H9 (cell line): ENCODE data around the gene NPHP1. TPM values are rescaled to one million over a fixed set of nuclear protein-coding genes. Genes with fewer than 3 reads are reported as not detected.
A peak's percentile ranks its signal among the peaks of the same experiment; 100 is the strongest.
"Not testable (repeated sequence)": the region's sequence is repeated elsewhere in the genome, so short reads cannot be mapped to it uniquely, and the experiment has no call there.

Experiments used
- DNase-seq: peaks from one replicate; pipeline ENCODE4 v3.0.0-alpha.2; 2017
- H2AFZ ChIP-seq: one replicate; pipeline ENCODE4 v1.6.1; 2013; ENCODE audit warnings: mild to moderate bottlenecking, low read length, control low read depth, moderate library complexity
- H2AK5ac ChIP-seq: 2 replicates; pipeline ENCODE4 v1.6.1; 2013; ENCODE audit warnings: low read length, control low read depth, mixed read lengths; ENCODE audit not compliant: insufficient read length
- H2BK120ac ChIP-seq: one replicate; pipeline ENCODE4 v1.6.1; 2013; ENCODE audit warnings: low read depth, mild to moderate bottlenecking, low read length, control low read depth, inconsistent platforms; ENCODE audit not compliant: poor library complexity, severe bottlenecking
- H2BK12ac ChIP-seq: 2 replicates; pipeline ENCODE4 v1.6.1; 2013; ENCODE audit warnings: low read length, control low read depth, mixed read lengths, low read depth; ENCODE audit not compliant: insufficient read length
- H2BK15ac ChIP-seq: 2 replicates; pipeline ENCODE4 v1.6.1; 2013; ENCODE audit warnings: low read depth, low read length, control low read depth
- H2BK20ac ChIP-seq: one replicate; pipeline ENCODE4 v1.6.1; 2013; ENCODE audit warnings: low read depth, mild to moderate bottlenecking, low read length, control low read depth, inconsistent platforms; ENCODE audit not compliant: poor library complexity, severe bottlenecking
- H2BK5ac ChIP-seq: 2 replicates; pipeline ENCODE4 v1.6.1; 2013; ENCODE audit warnings: low read length, control low read depth, mixed read lengths; ENCODE audit not compliant: insufficient read length
- H3K14ac ChIP-seq: 2 replicates; pipeline ENCODE4 v1.6.1; 2013; ENCODE audit warnings: low read length, control low read depth; ENCODE audit not compliant: insufficient read depth
- H3K18ac ChIP-seq: 2 replicates; pipeline ENCODE4 v1.6.1; 2013; ENCODE audit warnings: low read depth, mild to moderate bottlenecking, mixed read lengths, low read length, control low read depth; ENCODE audit not compliant: insufficient read length
- H3K23ac ChIP-seq: 2 replicates; pipeline ENCODE4 v1.6.1; 2013; ENCODE audit warnings: low read length, control low read depth, mixed read lengths, low read depth; ENCODE audit not compliant: insufficient read length
- H3K23me2 ChIP-seq: 2 replicates; pipeline ENCODE4 v1.6.1; 2013; ENCODE audit warnings: low read depth, mild to moderate bottlenecking, mixed read lengths, low read length, control low read depth; ENCODE audit not compliant: insufficient read length, poor library complexity, severe bottlenecking
- H3K27ac ChIP-seq: 2 replicates; pipeline ENCODE4 v1.5.1; 2013; ENCODE audit warnings: low read length, control low read depth, mixed read lengths, low read depth; ENCODE audit not compliant: insufficient read length
- H3K27me3 ChIP-seq: 2 replicates; pipeline ENCODE4 v1.6.1; 2013; ENCODE audit warnings: low read length, control low read depth, inconsistent platforms; ENCODE audit not compliant: insufficient read depth
- H3K4ac ChIP-seq: 2 replicates; pipeline ENCODE4 v1.6.1; 2013; ENCODE audit warnings: low read depth, mild to moderate bottlenecking, control low read depth, inconsistent platforms, low read length, moderate library complexity
- H3K4me1 ChIP-seq: 2 replicates; pipeline ENCODE4 v1.6.1; 2013; ENCODE audit warnings: low read length, control low read depth, inconsistent platforms; ENCODE audit not compliant: insufficient read depth
- H3K4me2 ChIP-seq: 2 replicates; pipeline ENCODE4 v1.6.1; 2013; ENCODE audit warnings: low read length, control low read depth, mixed read lengths; ENCODE audit not compliant: insufficient read length, insufficient read depth
- H3K56ac ChIP-seq: 2 replicates; pipeline ENCODE4 v1.6.1; 2013; ENCODE audit warnings: low read depth, mild to moderate bottlenecking, mixed read lengths, low read length, control low read depth; ENCODE audit not compliant: insufficient read length
- H3K79me1 ChIP-seq: 2 replicates; pipeline ENCODE4 v1.6.1; 2013; ENCODE audit warnings: low read depth, mild to moderate bottlenecking, moderate library complexity, low read length, control low read depth, inconsistent platforms; ENCODE audit not compliant: insufficient read depth, poor library complexity, severe bottlenecking
- H3K79me2 ChIP-seq: 2 replicates; pipeline ENCODE4 v1.6.1; 2013; ENCODE audit warnings: low read length, control low read depth, inconsistent platforms; ENCODE audit not compliant: insufficient read depth
- H3K9ac ChIP-seq: 2 replicates; pipeline ENCODE4 v1.6.1; 2013; ENCODE audit warnings: low read length, control low read depth, mixed read lengths; ENCODE audit not compliant: insufficient read length; ENCODE audit errors: extremely low read depth
- H3K9me3 ChIP-seq: one replicate; pipeline ENCODE4 v1.6.1; 2013; ENCODE audit warnings: low read depth, low read length, inconsistent platforms; ENCODE audit not compliant: control insufficient read depth
- H3T11ph ChIP-seq: one replicate; pipeline ENCODE4 v1.6.1; 2013; ENCODE audit warnings: mild to moderate bottlenecking, low read length, control low read depth, inconsistent platforms
- H4K20me1 ChIP-seq: one replicate; pipeline ENCODE4 v1.6.1; 2013; ENCODE audit not compliant: control insufficient read depth, insufficient read length, insufficient read depth
- H4K5ac ChIP-seq: 2 replicates; pipeline ENCODE4 v1.6.1; 2013; ENCODE audit warnings: low read depth, mild to moderate bottlenecking, mixed read lengths, low read length, control low read depth; ENCODE audit not compliant: insufficient read length
- H4K8ac ChIP-seq: replicated peaks from 2 replicates; pipeline ENCODE4 v1.6.1; 2013; ENCODE audit warnings: low read length, control low read depth, mixed read lengths, low read depth; ENCODE audit not compliant: insufficient read length
- H4K91ac ChIP-seq: 2 replicates; pipeline ENCODE4 v1.6.1; 2013; ENCODE audit warnings: low read depth, mild to moderate bottlenecking, moderate library complexity, mixed read lengths, low read length, control low read depth; ENCODE audit not compliant: insufficient read length
- H3K27ac Mint-ChIP-seq, 3 experiments: 2 replicates in 2 of 3; 3 replicates in 1 of 3; pipeline ENCODE4 v1.8.0; 2020 to 2021; ENCODE audit warnings: mixed read lengths in 3 of 3, mild to moderate bottlenecking in 1 of 3, moderate library complexity in 1 of 3
- H3K27me3 Mint-ChIP-seq: 2 replicates; pipeline ENCODE4 v1.8.0; 2021; ENCODE audit warnings: low read depth, mild to moderate bottlenecking, moderate library complexity, mixed read lengths
- H3K36me3 Mint-ChIP-seq, 3 experiments: 2 replicates in 2 of 3; 3 replicates in 1 of 3; pipeline ENCODE4 v1.8.0; 2020 to 2021; ENCODE audit warnings: low read depth in 3 of 3, mixed read lengths in 3 of 3; ENCODE audit not compliant: insufficient read depth in 1 of 3
- H3K4me1 Mint-ChIP-seq, 2 experiments: 2 replicates each; pipeline ENCODE4 v1.8.0; 2020; ENCODE audit warnings: mixed read lengths in 2 of 2
- H3K4me3 Mint-ChIP-seq, 2 experiments: 2 replicates in 1 of 2; 3 replicates in 1 of 2; pipeline ENCODE4 v1.8.0; 2020 to 2021; ENCODE audit warnings: mild to moderate bottlenecking in 2 of 2, mixed read lengths in 2 of 2, moderate library complexity in 1 of 2
- H3K9me3 Mint-ChIP-seq, 2 experiments: 2 replicates in 1 of 2; 3 replicates in 1 of 2; pipeline ENCODE4 v1.8.0; 2020; ENCODE audit warnings: mild to moderate bottlenecking in 2 of 2, mixed read lengths in 2 of 2, moderate library complexity in 1 of 2
- CTCF ChIP-seq: fragments of 200-600 bp; sonication (generic); conservative IDR thresholded peaks from 3 replicates; pipeline ENCODE4 v1.8.0; 2021; ENCODE audit warnings: antibody characterized with exemption, mild to moderate bottlenecking
- WGBS: extraction: QIAGEN DNeasy Blood & Tissue Kit; methylation state at CpG from one replicate; pipeline ENCODE4 v1.1.7; 2013; ENCODE audit warnings: missing lambda C conversion rate, low lambda C conversion rate, mixed read lengths; ENCODE audit not compliant: insufficient read length; ENCODE audit errors: extremely low coverage; 5-methylcytosine and 5-hydroxymethylcytosine counted together
- total RNA-seq: library from RNA; stranded (reverse); gene quantifications from 2 replicates; pipeline ENCODE4 v1.2.1, GENCODE V29; 2021

Gene NPHP1
- total RNA-seq, 1 experiment from 2014 or later, result 2.1 TPM

- no peak overlapping the region for H2BK5ac ChIP-seq
- no peak overlapping the region for H2BK12ac ChIP-seq
- H3K27ac Mint-ChIP-seq, result no peak overlapping the region
- no peak overlapping the region for H4K8ac ChIP-seq
- peaks cover 34 to 35% of the 10 kb centered on the region in 2 experiments for H3K9me3 Mint-ChIP-seq
- no peak overlapping the region for H4K91ac ChIP-seq
- H2BK20ac ChIP-seq, result no peak overlapping the region
- no peak overlapping the region for H3T11ph ChIP-seq
- no peak overlapping the region for H4K5ac ChIP-seq
- no peak overlapping the region for H3K4ac ChIP-seq
- H2BK120ac ChIP-seq, result no peak overlapping the region
- no CpG with 5 or more reads among the region's 4 CpGs for WGBS
- no peak overlapping the region for H3K18ac ChIP-seq
- H3K23ac ChIP-seq, result no peak overlapping the region
- no peak overlapping the region for H3K27ac ChIP-seq
- H3K4me1 ChIP-seq, result no peaks in the 10 kb centered on the region
- H3K9me3 ChIP-seq, result no peaks in the 10 kb centered on the region
- H3K4me1 Mint-ChIP-seq, result peaks cover 0 to 4% of the 10 kb centered on the region in 2 experiments; a peak in 1 of 4 replicates
- no peaks in the 10 kb centered on the region for H3K79me2 ChIP-seq
- no peak overlapping the region for H2AFZ ChIP-seq
- H3K4me3 Mint-ChIP-seq, result no peak overlapping the region
- H3K9ac ChIP-seq, result no peak overlapping the region
- H3K56ac ChIP-seq, result no peak overlapping the region
- no peaks in the 10 kb centered on the region for H3K79me1 ChIP-seq
- H3K27me3 ChIP-seq, result no peaks in the 10 kb centered on the region
- peak; percentile 85 for TF ChIP-seq CTCF
- no peak overlapping the region for H3K14ac ChIP-seq
- H2AK5ac ChIP-seq, result no peak overlapping the region
- DNase-seq, result no peak
- H3K36me3 Mint-ChIP-seq, result peaks cover 16 to 27% (median 25%) of the 10 kb centered on the region in 3 experiments
- no peaks in the 10 kb centered on the region for H3K27me3 Mint-ChIP-seq
- H3K4me2 ChIP-seq, result no peak overlapping the region
- H4K20me1 ChIP-seq, result no peaks in the 10 kb centered on the region
- no peak overlapping the region for H2BK15ac ChIP-seq
- no peaks in the 10 kb centered on the region for H3K23me2 ChIP-seq
Measured at GRCh38 chr2:110157153-110157793, 47.5 kb downstream of the NPHP1 start.

GRCh38 chr2:110154828-110155227 is 50.0 kb downstream of the NPHP1 start:
- H3K4me2 ChIP-seq, H4K8ac ChIP-seq, H3K4me3 Mint-ChIP-seq, H2BK120ac ChIP-seq, H3K9ac ChIP-seq, H3K27me3 ChIP-seq, H2AFZ ChIP-seq, H2BK15ac ChIP-seq, H3K79me1 ChIP-seq, H3K79me2 ChIP-seq, H3K18ac ChIP-seq, H4K5ac ChIP-seq, H3K4me1 Mint-ChIP-seq, H3K27ac ChIP-seq, H3K27me3 Mint-ChIP-seq, H2BK20ac ChIP-seq, H3K23me2 ChIP-seq, H2AK5ac ChIP-seq, H2BK12ac ChIP-seq, H3K27ac Mint-ChIP-seq, H3K9me3 ChIP-seq, H3K4me1 ChIP-seq, H2BK5ac ChIP-seq, H3K14ac ChIP-seq, H3K56ac ChIP-seq, H3K23ac ChIP-seq, H3T11ph ChIP-seq, DNase-seq, H3K4ac ChIP-seq, H4K91ac ChIP-seq, H4K20me1 ChIP-seq: not testable (repeated sequence)
- no CpG with 5 or more reads among the region's 4 CpGs for WGBS
- Mint-ChIP-seq H3K9me3 (peaks cover 34 to 36% of the 10 kb centered on the region in 2 experiments), H3K36me3 (peaks cover 16 to 27% (median 25%) of the 10 kb centered on the region in 3 experiments)
